LNCAP (cell line): Measurements from ENCODE around the gene SNRNP200.
A peak's percentile ranks its signal among the peaks of the same experiment; 100 is the strongest.

Experiments used
- TF ChIP-seq, protein P1 (sequence below): fragments of 450-650 bp; IDR thresholded peaks from 2 replicates; pipeline ENCODE4 v1.5.1; 2017; ENCODE audit warnings: mild to moderate bottlenecking

SNRNP200 gene

DNA sequence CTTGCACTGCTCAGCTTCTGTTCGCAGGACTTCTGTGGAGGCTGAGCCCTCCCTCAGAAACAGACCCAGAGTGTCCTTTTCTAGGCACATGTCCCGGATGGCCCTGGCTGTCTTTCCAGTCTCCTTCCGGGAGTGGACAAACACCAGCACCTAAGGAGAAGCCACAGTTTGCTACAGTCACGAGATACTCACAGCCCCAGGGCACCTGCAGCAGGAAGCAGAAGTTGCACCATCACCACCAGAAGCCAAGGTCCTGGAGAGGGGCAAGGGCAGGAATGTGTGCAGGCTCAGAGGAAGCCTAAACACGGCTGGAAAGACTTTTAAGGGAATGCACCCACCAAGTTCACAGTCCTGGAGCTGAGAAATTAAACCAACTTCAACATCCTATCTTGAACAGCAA lies 13.6 kb downstream of the SNRNP200 start:
- TF ChIP-seq, protein P1, sequence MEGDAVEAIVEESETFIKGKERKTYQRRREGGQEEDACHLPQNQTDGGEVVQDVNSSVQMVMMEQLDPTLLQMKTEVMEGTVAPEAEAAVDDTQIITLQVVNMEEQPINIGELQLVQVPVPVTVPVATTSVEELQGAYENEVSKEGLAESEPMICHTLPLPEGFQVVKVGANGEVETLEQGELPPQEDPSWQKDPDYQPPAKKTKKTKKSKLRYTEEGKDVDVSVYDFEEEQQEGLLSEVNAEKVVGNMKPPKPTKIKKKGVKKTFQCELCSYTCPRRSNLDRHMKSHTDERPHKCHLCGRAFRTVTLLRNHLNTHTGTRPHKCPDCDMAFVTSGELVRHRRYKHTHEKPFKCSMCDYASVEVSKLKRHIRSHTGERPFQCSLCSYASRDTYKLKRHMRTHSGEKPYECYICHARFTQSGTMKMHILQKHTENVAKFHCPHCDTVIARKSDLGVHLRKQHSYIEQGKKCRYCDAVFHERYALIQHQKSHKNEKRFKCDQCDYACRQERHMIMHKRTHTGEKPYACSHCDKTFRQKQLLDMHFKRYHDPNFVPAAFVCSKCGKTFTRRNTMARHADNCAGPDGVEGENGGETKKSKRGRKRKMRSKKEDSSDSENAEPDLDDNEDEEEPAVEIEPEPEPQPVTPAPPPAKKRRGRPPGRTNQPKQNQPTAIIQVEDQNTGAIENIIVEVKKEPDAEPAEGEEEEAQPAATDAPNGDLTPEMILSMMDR = no peak

DNA sequence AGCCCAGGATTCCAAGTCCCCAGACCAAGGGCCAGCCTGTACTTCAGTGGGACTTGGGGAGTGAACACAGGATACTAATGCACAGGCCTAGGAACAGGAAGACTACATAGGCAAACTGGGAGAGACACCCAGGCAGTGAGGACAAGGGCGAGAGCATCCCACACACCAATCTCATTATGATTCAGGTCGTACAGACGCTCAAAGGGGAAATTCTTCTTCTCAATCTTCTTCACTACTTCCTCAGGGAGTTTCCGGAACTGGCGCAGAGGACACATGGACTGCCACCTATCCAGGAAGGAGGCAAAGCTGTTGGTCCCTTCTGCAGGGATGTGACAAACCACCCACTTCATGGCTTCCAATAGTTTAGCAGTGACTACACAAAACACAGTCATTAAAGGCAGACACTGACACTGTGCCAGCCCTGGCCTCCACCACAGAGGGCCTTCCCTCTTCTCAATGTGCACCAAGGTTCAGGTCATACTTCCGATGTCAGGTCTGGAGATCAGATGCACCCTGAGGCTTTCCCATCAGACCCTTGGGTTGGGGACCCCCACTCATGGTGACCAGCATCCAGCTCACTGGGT lies 18.0 kb downstream of the SNRNP200 start:
- TF ChIP-seq, protein P1 = no peak

DNA sequence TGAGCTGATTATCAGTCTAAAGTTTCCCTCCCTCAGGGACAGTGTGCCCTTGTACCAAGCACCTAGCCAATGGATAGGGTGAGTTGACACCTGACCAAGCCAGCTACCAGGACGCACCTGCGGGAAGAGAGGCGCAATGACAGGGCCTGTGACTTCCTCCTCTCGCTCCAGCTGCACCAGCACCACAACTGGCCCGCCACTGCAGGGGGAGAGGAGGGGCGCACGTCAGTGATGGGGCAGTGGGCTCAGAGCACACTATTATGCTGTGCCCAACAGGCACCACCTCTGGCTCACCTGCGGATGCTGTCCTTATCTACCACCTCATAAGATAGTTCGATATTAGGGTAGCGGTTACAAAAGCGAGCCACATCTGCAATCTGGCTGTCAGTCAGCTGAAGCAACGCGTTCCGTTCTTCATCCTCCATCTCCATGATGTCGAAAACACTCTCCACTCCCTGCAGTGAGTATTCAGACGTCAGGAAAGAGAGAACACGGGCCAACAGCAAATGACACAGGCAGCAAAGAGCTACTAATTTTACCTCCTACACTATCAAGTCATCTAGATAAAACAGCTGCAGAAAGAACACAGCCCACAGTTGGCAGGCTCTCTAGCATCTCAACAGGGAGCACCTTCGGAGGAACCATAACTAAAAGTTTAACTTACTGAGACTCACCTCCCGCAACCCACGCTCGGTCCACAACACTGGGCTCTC lies 28.4 kb downstream of the SNRNP200 start:
- TF ChIP-seq, protein P1 = no peak

DNA sequence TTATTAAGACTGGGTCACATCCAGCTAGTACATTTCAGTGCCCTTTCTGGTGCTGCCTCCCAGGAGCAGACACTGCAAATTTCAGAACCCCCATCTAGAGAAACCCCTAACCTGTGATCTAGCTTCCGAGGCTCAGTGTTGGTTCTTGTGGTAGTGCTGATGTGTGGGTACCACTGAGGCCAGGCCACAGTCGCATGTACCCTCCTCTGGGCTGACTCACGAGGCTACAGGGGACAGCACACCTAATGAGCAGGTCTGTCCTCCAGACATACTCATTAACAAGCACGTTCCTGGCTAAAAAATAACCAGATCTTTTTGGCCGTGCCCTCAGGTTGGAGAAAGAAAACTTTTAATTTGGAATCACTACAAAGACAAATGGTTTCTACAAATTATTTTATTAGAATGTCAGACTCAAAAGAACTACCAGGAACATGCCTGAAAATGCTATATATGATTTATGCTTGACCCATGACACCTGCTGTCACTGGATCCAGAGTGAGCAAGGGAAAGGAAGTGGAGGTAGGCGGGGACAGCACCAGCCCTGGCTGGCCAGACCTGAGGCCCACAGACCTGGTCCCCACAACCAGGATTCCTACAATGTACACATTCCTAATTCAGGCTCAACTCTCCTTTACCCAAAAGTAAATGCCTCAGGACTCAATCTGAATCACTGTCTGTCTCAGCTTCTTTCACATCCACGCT lies 30.8 kb downstream of the SNRNP200 start:
- TF ChIP-seq, protein P1 = no peak

DNA sequence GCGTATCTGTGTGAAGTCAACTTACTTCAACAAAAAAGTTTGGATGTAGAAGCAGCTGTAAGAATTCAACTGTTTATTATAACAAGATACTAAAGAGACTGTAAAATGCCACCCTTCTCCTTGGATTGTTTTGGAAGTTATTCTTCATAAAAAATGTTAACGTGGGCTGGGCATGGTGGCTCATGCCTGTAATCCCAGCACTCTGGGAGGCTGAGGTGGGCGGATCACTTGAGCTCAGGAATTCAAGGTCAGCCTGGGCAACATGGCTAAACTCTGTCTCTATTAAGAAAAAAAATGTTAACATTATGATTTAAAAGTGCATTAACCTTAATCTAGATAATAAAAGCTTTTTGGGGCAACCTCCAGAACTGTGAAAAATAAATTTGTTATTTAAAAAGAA lies 31.6 kb downstream of the SNRNP200 start:
- TF ChIP-seq, protein P1 = no peak

DNA sequence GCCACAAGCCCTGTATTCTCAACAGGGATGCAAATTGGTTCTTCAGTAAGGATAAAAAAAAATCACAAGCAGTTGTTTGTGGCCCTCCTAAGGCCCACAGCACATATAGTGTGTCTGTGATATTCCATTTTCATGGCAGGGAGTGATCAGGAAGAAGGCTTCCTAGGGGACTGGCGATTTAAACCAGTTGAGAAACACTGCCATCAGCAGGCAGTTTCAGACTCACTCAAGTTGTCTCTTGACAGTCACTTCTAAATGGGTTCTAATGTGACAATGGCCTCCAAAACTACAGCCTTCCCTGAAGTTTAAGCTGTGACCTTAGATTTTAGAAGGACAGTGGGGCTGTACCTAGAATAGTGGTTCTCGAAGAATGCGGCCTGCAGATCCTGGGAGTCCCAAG lies 33.4 kb downstream of the SNRNP200 start:
- TF ChIP-seq, protein P1 = no peak

DNA sequence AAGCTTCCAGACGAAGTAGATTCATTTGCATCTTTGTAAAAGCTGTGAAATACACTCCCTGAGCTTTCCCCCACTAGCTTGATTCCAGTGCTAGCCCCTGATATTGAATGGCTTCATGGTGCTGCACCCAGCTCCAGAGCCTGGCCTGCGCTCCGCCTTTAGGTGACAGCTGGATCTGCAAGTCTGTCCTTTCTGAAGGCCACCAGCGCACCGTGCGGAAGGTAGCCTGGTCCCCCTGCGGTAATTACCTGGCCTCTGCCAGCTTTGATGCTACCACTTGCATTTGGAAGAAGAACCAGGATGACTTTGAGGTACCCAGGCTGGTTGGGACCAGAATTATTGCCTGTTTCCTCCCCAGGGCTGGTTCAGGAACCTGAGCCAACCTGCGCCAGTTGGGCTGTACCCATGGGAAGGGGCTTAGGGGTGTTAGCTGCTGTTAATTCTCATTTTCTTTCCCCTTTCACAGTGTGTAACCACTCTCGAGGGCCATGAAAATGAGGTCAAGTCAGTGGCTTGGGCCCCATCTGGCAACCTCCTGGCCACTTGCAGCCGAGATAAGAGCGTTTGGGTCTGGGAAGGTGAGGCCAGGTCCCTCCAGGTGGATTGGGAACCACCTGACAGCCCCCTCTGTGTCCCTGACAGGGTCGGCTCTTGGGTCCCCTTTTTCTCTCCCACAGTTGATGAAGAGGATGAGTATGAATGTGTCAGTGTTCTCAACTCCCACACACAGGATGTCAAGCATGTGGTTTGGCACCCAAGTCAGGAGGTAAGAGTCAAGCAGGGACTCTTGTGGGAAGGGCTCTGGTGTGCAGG lies 38.0 kb downstream of the SNRNP200 start:
- TF ChIP-seq, protein P1 = peak; percentile 44; the same call in 1 of the 2 replicates
